HUES64 (cell line): Measurements from ENCODE around the gene BMI1.

ENCODE experiments used
- H3K27ac ChIP-seq: 2 replicates; pipeline ENCODE4 v1.7.0; 2013; ENCODE audit warnings: low read depth, low read length, inconsistent platforms
- H3K27me3 ChIP-seq: 2 replicates; pipeline ENCODE4 v1.6.1; 2013; ENCODE audit warnings: mild to moderate bottlenecking, low read length; ENCODE audit not compliant: insufficient read depth
- H3K36me3 ChIP-seq: 2 replicates; pipeline ENCODE4 v1.6.1; 2013; ENCODE audit warnings: mild to moderate bottlenecking, low read length; ENCODE audit not compliant: insufficient read depth
- H3K4me1 ChIP-seq: 2 replicates; pipeline ENCODE4 v1.6.1; 2013; ENCODE audit warnings: mild to moderate bottlenecking, low read length, moderate library complexity; ENCODE audit not compliant: insufficient read depth
- H3K4me3 ChIP-seq: 2 replicates; pipeline ENCODE4 v1.5.1; 2013; ENCODE audit warnings: mild to moderate bottlenecking, low read length, moderate library complexity
- H3K9ac ChIP-seq: 2 replicates; pipeline ENCODE4 v1.6.1; 2013; ENCODE audit warnings: mild to moderate bottlenecking, low read depth, low read length
- H3K9me3 ChIP-seq: 2 replicates; pipeline ENCODE4 v1.6.1; 2013; ENCODE audit warnings: low read depth, low read length; ENCODE audit not compliant: insufficient read depth
- WGBS: fragments of 150-250, 120-280 bp; methylation state at CpG from one replicate; pipeline ENCODE4 v1.1.7; 2013; ENCODE audit warnings: missing lambda C conversion rate; 5-methylcytosine and 5-hydroxymethylcytosine counted together

The BMI1 gene

GRCh38 chr10:22368981-22369380, 48.1 kb downstream of the BMI1 start:
- no peak overlapping the region for H3K9ac ChIP-seq
- no peak overlapping the region for H3K4me3 ChIP-seq
- H3K27me3 ChIP-seq, result no peaks in the 10 kb centered on the region
- no peaks in the 10 kb centered on the region for H3K9me3 ChIP-seq
- 89% methylated on average over 1 of the region's 2 CpGs for WGBS
- no peaks in the 10 kb centered on the region for H3K4me1 ChIP-seq
- no peak overlapping the region for H3K27ac ChIP-seq
- no peaks in the 10 kb centered on the region for H3K36me3 ChIP-seq

GRCh38 chr10:22369434-22370072, 48.7 kb downstream of the BMI1 start:
- Histone ChIP-seq H3K36me3 (no peaks in the 10 kb centered on the region), H3K27ac (no peak overlapping the region), H3K9me3 (no peaks in the 10 kb centered on the region), H3K9ac (no peak overlapping the region), H3K4me1 (no peaks in the 10 kb centered on the region), H3K27me3 (no peaks in the 10 kb centered on the region), H3K4me3 (no peak overlapping the region)
- 96% methylated on average over 5 of the region's 5 CpGs for WGBS

DNA sequence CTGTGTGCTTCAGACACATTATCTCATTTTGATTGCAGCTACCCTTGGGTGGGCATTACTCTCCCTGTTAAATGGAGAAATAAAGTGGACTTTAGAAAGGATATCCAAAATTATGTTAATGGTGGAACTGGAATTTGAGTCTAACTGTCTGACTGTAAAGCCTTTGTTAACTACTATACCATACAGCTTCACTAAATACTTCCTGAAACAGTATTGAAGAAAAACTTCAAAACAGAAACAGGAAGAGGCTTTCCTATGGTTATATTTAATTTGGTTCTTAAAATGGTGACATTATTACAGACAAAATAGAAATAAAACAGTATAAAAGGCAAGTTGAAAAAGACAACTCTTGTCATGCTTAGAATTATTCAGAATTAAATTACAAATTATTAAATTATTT, 49.4 kb downstream of the BMI1 start:
- no peaks in the 10 kb centered on the region for H3K4me1 ChIP-seq
- no peak overlapping the region for H3K9ac ChIP-seq
- H3K27me3 ChIP-seq, result no peaks in the 10 kb centered on the region
- H3K36me3 ChIP-seq, result no peaks in the 10 kb centered on the region
- no peak overlapping the region for H3K27ac ChIP-seq
- H3K4me3 ChIP-seq, result no peak overlapping the region
- H3K9me3 ChIP-seq, result no peaks in the 10 kb centered on the region

DNA sequence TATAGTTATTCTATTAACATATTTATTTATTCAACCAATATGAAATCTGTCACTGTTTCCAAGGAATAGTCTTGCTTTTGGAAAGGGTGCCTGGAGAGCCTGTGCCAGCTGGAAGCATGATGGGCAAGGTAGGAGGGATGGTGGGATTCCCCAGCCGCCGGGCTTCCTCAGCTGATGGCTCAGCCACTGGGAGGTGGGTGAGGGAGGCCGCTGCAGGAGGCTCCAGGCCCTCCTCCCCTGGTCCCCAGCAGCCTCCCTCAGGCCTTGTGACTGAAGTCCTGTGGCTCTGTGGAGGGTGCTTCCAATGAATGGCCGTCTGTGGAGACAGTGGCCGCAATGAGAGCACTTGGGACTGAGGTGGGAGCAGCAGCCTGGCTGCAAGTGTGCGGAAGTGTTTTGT, 51.4 kb downstream of the BMI1 start:
- 91% methylated on average over 6 of the region's 6 CpGs for WGBS
- H3K27me3 ChIP-seq, result no peaks in the 10 kb centered on the region
- H3K4me3 ChIP-seq, result no peak overlapping the region
- H3K4me1 ChIP-seq, result no peaks in the 10 kb centered on the region
- H3K9me3 ChIP-seq, result no peaks in the 10 kb centered on the region
- no peak overlapping the region for H3K9ac ChIP-seq
- no peak overlapping the region for H3K27ac ChIP-seq
- no peaks in the 10 kb centered on the region for H3K36me3 ChIP-seq

DNA sequence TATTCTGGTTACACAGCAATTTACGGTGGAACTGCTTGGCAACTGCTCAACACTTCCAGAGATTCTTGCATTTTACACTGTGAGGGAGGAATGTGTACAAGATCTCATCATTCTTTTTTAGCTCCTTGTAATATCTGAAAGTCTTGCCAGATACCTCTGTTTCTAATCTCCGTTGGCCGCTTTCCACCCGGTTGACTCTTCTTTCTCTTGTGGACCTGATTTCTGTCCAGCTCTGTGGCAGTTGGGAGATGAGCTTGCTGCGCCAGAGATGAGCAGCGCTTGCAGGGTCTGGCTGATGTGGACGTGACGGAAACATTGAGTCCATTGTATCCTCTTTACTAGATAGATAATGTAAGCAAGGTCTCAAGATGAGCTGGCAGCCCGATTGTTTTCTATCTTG, 52.0 kb downstream of the BMI1 start:
- no peak overlapping the region for H3K9ac ChIP-seq
- WGBS, result 92% methylated on average over 8 of the region's 9 CpGs

GRCh38 chr10:22374489-22375126, 53.7 kb downstream of the BMI1 start:
- WGBS, result 96% methylated on average over 3 of the region's 3 CpGs
- Histone ChIP-seq H3K36me3 (no peaks in the 10 kb centered on the region), H3K4me1 (peaks cover 11% of the 10 kb centered on the region), H3K9ac (no peak overlapping the region), H3K27ac (no peak overlapping the region), H3K9me3 (no peaks in the 10 kb centered on the region), H3K27me3 (no peaks in the 10 kb centered on the region), H3K4me3 (no peak overlapping the region)

More for the DNA sequence above, 52.0 kb downstream of the BMI1 start:
- no peaks in the 10 kb centered on the region for H3K9me3 ChIP-seq
- H3K36me3 ChIP-seq, result no peaks in the 10 kb centered on the region
- no peak overlapping the region for H3K27ac ChIP-seq
- H3K4me3 ChIP-seq, result no peak overlapping the region
- H3K27me3 ChIP-seq, result no peaks in the 10 kb centered on the region
- H3K4me1 ChIP-seq, result no peaks in the 10 kb centered on the region

DNA sequence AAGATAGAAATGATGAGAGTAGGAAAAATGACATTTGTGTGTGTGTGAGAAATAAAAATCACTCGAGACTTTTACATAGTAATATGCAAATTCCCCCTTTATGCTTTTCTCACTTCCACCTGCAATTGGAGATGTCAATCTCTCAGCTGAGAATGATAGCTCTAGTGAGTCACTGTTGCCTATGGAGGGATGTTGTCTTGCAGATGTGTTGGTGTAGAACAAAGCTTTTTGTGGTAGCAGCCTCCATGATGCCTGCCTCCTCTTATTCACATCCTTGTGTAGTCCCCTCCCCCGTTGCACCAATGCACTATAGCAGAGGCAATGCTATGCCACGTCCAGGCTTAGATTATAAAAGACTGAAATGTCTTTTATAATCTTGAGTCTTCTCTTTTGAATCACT, 58.2 kb downstream of the BMI1 start:
- H3K9me3 ChIP-seq, result no peaks in the 10 kb centered on the region
- WGBS, result 51% methylated on average over 2 of the region's 3 CpGs
- no peaks in the 10 kb centered on the region for H3K27me3 ChIP-seq
- H3K9ac ChIP-seq, result no peak overlapping the region
- H3K4me1 ChIP-seq, result peaks cover 16% of the 10 kb centered on the region
- no peak overlapping the region for H3K4me3 ChIP-seq
- H3K36me3 ChIP-seq, result no peaks in the 10 kb centered on the region
- peak overlapping the region; percentile 45; the same call in 1 of the 2 replicates for H3K27ac ChIP-seq
